OCI-LY7 (cell line): ENCODE data around the gene CD3E. TPM values are rescaled to one million over a fixed set of nuclear protein-coding genes. Genes with fewer than 3 reads are reported as not detected.

Source experiments
- BruUV-seq: library from RNA; stranded (reverse); fragments of 400-500 nt; replicated peaks from 2 replicates; lab custom pipeline; 2021; lab: Mats Ljungman, UMichigan
- CTCF ChIA-PET: fragments of 300-600 bp; sonication (Branson Sonifier 250); formaldehyde crosslinking; loops from one replicate; lab custom pipeline; 2022; ENCODE audit warnings: antibody characterized with exemption; ENCODE audit not compliant: unreplicated experiment; lab: Charles Lee
- POLR2A ChIA-PET: fragments of 300-600 bp; sonication (Branson Sonifier 250); formaldehyde crosslinking; loops from one replicate; lab custom pipeline; 2022; ENCODE audit warnings: antibody characterized with exemption; lab: Charles Lee
- DNase-seq: peaks from one replicate; pipeline ENCODE4 v3.0.0-alpha.2; 2015; ENCODE audit warnings: low spot score
- H2AFZ ChIP-seq: fragments of 200-600 bp; sonication (generic), shearing (Covaris generic); 2 replicates; pipeline ENCODE4 v1.6.1; 2014; ENCODE audit warnings: mild to moderate bottlenecking, antibody characterized with exemption, low read length, moderate library complexity
- H3K27ac ChIP-seq: fragments of 200-600 bp; sonication (generic); 2 replicates; pipeline ENCODE4 v1.5.1; 2014; ENCODE audit warnings: mixed run types, low read depth, mild to moderate bottlenecking, moderate library complexity, low read length, inconsistent platforms; ENCODE audit not compliant: poor library complexity, severe bottlenecking
- H3K36me3 ChIP-seq: fragments of 200-600 bp; sonication (generic); 2 replicates; pipeline ENCODE4 v1.6.1; 2014; ENCODE audit warnings: mild to moderate bottlenecking, antibody characterized with exemption, low read length, moderate library complexity, mixed read lengths; ENCODE audit not compliant: insufficient read depth
- H3K4me1 ChIP-seq: fragments of 200-600 bp; sonication (generic); 2 replicates; pipeline ENCODE4 v1.5.1; 2014; ENCODE audit warnings: mild to moderate bottlenecking, low read length; ENCODE audit not compliant: insufficient read depth, poor library complexity, severe bottlenecking
- H3K4me2 ChIP-seq: fragments of 200-600 bp; sonication (generic); 2 replicates; pipeline ENCODE4 v1.6.1; 2014; ENCODE audit warnings: mild to moderate bottlenecking, low read length
- H3K4me3 ChIP-seq: fragments of 200-600 bp; sonication (generic); 2 replicates; pipeline ENCODE4 v1.5.1; 2014; ENCODE audit warnings: mild to moderate bottlenecking, low read depth, low read length; ENCODE audit not compliant: poor library complexity, severe bottlenecking
- H3K79me2 ChIP-seq: fragments of 200-600 bp; sonication (generic); 2 replicates; pipeline ENCODE4 v1.6.1; 2016; ENCODE audit warnings: low read depth, mild to moderate bottlenecking, low read length, moderate library complexity, mixed read lengths; ENCODE audit not compliant: insufficient read depth
- H3K9me2 ChIP-seq: fragments of 200-600 bp; sonication (generic); 2 replicates; pipeline ENCODE4 v1.6.1; 2016; ENCODE audit warnings: mild to moderate bottlenecking, low read length, mixed read lengths; ENCODE audit not compliant: insufficient read depth
- H3K9me3 ChIP-seq: fragments of 200-600 bp; sonication (generic); 2 replicates; pipeline ENCODE4 v1.6.1; 2014; ENCODE audit warnings: mild to moderate bottlenecking, mixed run types, low read length, mixed read lengths
- H4K20me1 ChIP-seq: fragments of 200-600 bp; sonication (generic); 2 replicates; pipeline ENCODE4 v1.6.1; 2014; ENCODE audit warnings: mild to moderate bottlenecking, antibody characterized with exemption, low read length, moderate library complexity, mixed read lengths; ENCODE audit not compliant: insufficient read depth
- CTCF ChIP-seq: fragments of 200-600 bp; sonication (generic); conservative IDR thresholded peaks from 2 replicates; pipeline ENCODE4 v1.5.1; 2014; ENCODE audit warnings: mild to moderate bottlenecking, antibody characterized with exemption, low read length, moderate library complexity, mixed read lengths
- EZH2phosphoT487 ChIP-seq: fragments of 200-600 bp; sonication (generic); IDR thresholded peaks from 2 replicates; pipeline ENCODE4 v1.6.1; 2018; ENCODE audit warnings: low read depth, borderline replicate concordance, mild to moderate bottlenecking, mixed run types, antibody characterized with exemption, low read length, moderate library complexity, mixed read lengths
- intact Hi-C: fragments of 100-400 bp; cut with micrococcal nuclease; formaldehyde crosslinking; loops from one replicate; pipeline ENCODE4 v1.10.0; 2022; ENCODE audit not compliant: unreplicated experiment
- total RNA-seq, 2 experiments: library from RNA; depleted of rRNA in 1 of 2; stranded (reverse); fragments of >200 nt in 1 of 2; shearing (Covaris generic) in 1 of 2; gene quantifications; 2 replicates each; pipeline ENCODE4 v1.2.3, GENCODE V29; 2014 to 2022

The CD3E gene
- total RNA-seq, 2 experiments from 2014 or later = 1.7 TPM; not detected in 1

- intact Hi-C loops = no loop called here
- no peak for DNase-seq
- BruUV-seq = no TSS peak
- ChIA-PET CTCF (no interaction called here), POLR2A (no interaction called here)
- no peak overlapping the region for H3K27ac ChIP-seq
- H3K4me3 ChIP-seq = no peak overlapping the region
- no peaks in the 10 kb centered on the region for H4K20me1 ChIP-seq
- H3K79me2 ChIP-seq = no peaks in the 10 kb centered on the region
- H3K4me2 ChIP-seq = no peak overlapping the region
- H3K36me3 ChIP-seq = no peaks in the 10 kb centered on the region
- no peaks in the 10 kb centered on the region for H3K9me3 ChIP-seq
- no peak overlapping the region for H2AFZ ChIP-seq
- H3K9me2 ChIP-seq = no peaks in the 10 kb centered on the region
- H3K4me1 ChIP-seq = peaks cover 8% of the 10 kb centered on the region
- TF ChIP-seq CTCF (no peak), EZH2phosphoT487 (no peak)
These were observed 38.6 kb upstream of the CD3E start for GRCh38 chr11:118265954-118266353.

- ChIA-PET POLR2A (interaction anchor here (0.5 to 1.2 kb wide), 2 partner anchors 10 to 27 kb away, joined by 4 read pairs; no protein-coding TSS in a partner anchor), CTCF (interaction anchor here (0.5 to 1.3 kb wide), 2 partner anchors 51 to 96 kb away, joined by 3 read pairs; no protein-coding TSS in a partner anchor)
- Histone ChIP-seq H3K27ac (no peak overlapping the region), H3K9me3 (no peaks in the 10 kb centered on the region), H3K79me2 (no peaks in the 10 kb centered on the region), H3K4me2 (0 out of 2 replicates have a peak overlapping the region, but pooled peaks have one; percentile 7), H3K9me2 (no peaks in the 10 kb centered on the region), H3K4me3 (no peak overlapping the region), H3K36me3 (no peaks in the 10 kb centered on the region), H4K20me1 (no peaks in the 10 kb centered on the region), H3K4me1 (peaks cover 8% of the 10 kb centered on the region), H2AFZ (no peak overlapping the region)
- TF ChIP-seq CTCF (no peak), EZH2phosphoT487 (no peak)
- intact Hi-C loops = no loop called here
- no TSS peak for BruUV-seq
- peak; percentile 14 for DNase-seq
These were observed 37.0 kb upstream of the CD3E start for GRCh38 chr11:118267486-118267885.

GRCh38 chr11:118272001-118272400, 32.5 kb upstream of the CD3E start:
- no peak overlapping the region for H3K27ac ChIP-seq
- no peaks in the 10 kb centered on the region for H3K36me3 ChIP-seq
- no TSS peak for BruUV-seq
- no peak for DNase-seq
- no peaks in the 10 kb centered on the region for H3K9me2 ChIP-seq
- H3K4me1 ChIP-seq = peaks cover 9% of the 10 kb centered on the region
- ChIA-PET CTCF (no interaction called here), POLR2A (no interaction called here)
- intact Hi-C loops = no loop called here
- H4K20me1 ChIP-seq = no peaks in the 10 kb centered on the region
- no peak overlapping the region for H3K4me2 ChIP-seq
- H2AFZ ChIP-seq = no peak overlapping the region
- H3K4me3 ChIP-seq = no peak overlapping the region
- no peaks in the 10 kb centered on the region for H3K79me2 ChIP-seq
- no peak for TF ChIP-seq EZH2phosphoT487
- TF ChIP-seq CTCF = no peak
- no peaks in the 10 kb centered on the region for H3K9me3 ChIP-seq
